HCT116 (cell line): ENCODE measurements around the gene CRIP3. TPM values are rescaled to one million over a fixed set of nuclear protein-coding genes. Genes with fewer than 3 reads are reported as not detected.

Experiments
- ATAC-seq: fragments of 200-7000 bp; cut with Tn5 transposase; 2 replicates; pipeline ENCODE4 v1.9.1; 2020; ENCODE audit warnings: mild to moderate bottlenecking, moderate library complexity
- BruUV-seq: library from RNA; stranded (reverse); fragments of 400-500 nt; replicated peaks from 2 replicates; lab custom pipeline; 2021; lab: Mats Ljungman, UMichigan
- CTCF ChIA-PET: fragments of 300-600 bp; sonication (Branson Sonifier 250); formaldehyde crosslinking; loops from one replicate; lab custom pipeline; 2021; ENCODE audit warnings: antibody characterized with exemption; lab: Charles Lee
- POLR2A ChIA-PET: fragments of 300-600, 350-600 bp; sonication (Branson Sonifier 250); formaldehyde crosslinking; loops from one replicate; lab custom pipeline; 2021; ENCODE audit warnings: antibody characterized with exemption; lab: Charles Lee
- RAD21 ChIA-PET, 2 experiments: fragments of 300-600 bp; sonication (Branson Sonifier 250); formaldehyde crosslinking; loops; one replicate each; lab custom pipeline; 2023; ENCODE audit warnings: low total read pairs in 2 of 2; ENCODE audit not compliant: uncharacterized antibody in 2 of 2, unreplicated experiment in 2 of 2, low non-redundant PET in 1 of 2; lab: Charles Lee
- DNase-seq: peaks from one replicate; pipeline ENCODE4 v3.0.0-alpha.2; 2010; ENCODE audit warnings: low read depth, low spot score
- H2AFZ ChIP-seq: fragments of 200-600 bp; shearing (Covaris generic), sonication (generic); 2 replicates; pipeline ENCODE4 v1.6.1; 2017; ENCODE audit warnings: low read depth, mixed run types, mixed read lengths, antibody characterized with exemption, low read length; ENCODE audit not compliant: poor library complexity, severe bottlenecking
- H3K27ac ChIP-seq: 2 replicates; pipeline ENCODE4 v1.5.1; 2012; ENCODE audit warnings: low read depth, low read length
- H3K27me3 ChIP-seq: fragments of 200-600 bp; sonication (generic); 2 replicates; pipeline ENCODE4 v1.6.1; 2016; ENCODE audit warnings: mixed run types, low read length, mixed read lengths; ENCODE audit not compliant: insufficient read depth
- H3K36me3 ChIP-seq, 2 experiments: fragments of 200-500 bp in 1 of 2; fragments of 200-600 bp in 1 of 2; sonication (Bioruptor generic) in 1 of 2; sonication (generic) in 1 of 2; 2 replicates each; pipeline versions ENCODE4 v1.5.1 to v1.6.1; 2014 to 2016; ENCODE audit warnings: low read length in 2 of 2, inconsistent platforms in 1 of 2, mixed read lengths in 1 of 2, mixed run types in 1 of 2; ENCODE audit not compliant: insufficient read depth in 2 of 2, control insufficient read depth in 1 of 2
- H3K4me1 ChIP-seq, 2 experiments: fragments of 200-600 bp in 1 of 2; sonication (generic) in 1 of 2; 2 replicates each; pipeline versions ENCODE4 v1.5.1 to v1.6.1; 2012 to 2017; ENCODE audit warnings: low read length in 2 of 2, inconsistent platforms in 1 of 2, mild to moderate bottlenecking in 1 of 2, mixed read lengths in 1 of 2, mixed run types in 1 of 2, moderate library complexity in 1 of 2; ENCODE audit not compliant: insufficient read depth in 2 of 2, control insufficient read depth in 1 of 2
- H3K4me2 ChIP-seq: fragments of 200-600 bp; sonication (generic); 2 replicates; pipeline ENCODE4 v1.6.1; 2017; ENCODE audit warnings: mixed run types, low read length, mixed read lengths
- H3K4me3 ChIP-seq, 2 experiments: fragments of 200-600 bp in 1 of 2; sonication (generic) in 1 of 2; replicated peaks in 1 of 2; 2 replicates each; pipeline ENCODE4 v1.5.1; 2011 to 2016; ENCODE audit warnings: low read length in 2 of 2, control low read depth in 1 of 2, low read depth in 1 of 2, mild to moderate bottlenecking in 1 of 2, mixed read lengths in 1 of 2, mixed run types in 1 of 2
- H3K79me2 ChIP-seq: fragments of 200-600 bp; sonication (generic); 2 replicates; pipeline ENCODE4 v1.6.1; 2017; ENCODE audit warnings: mild to moderate bottlenecking, mixed run types, low read length, moderate library complexity, mixed read lengths; ENCODE audit not compliant: insufficient read depth
- H3K9ac ChIP-seq: fragments of 200-600 bp; sonication (generic); 2 replicates; pipeline ENCODE4 v1.6.1; 2016; ENCODE audit warnings: low read length, mixed read lengths
- H3K9me2 ChIP-seq: fragments of 200-600 bp; sonication (generic), shearing (Covaris generic); 2 replicates; pipeline ENCODE4 v1.6.1; 2017; ENCODE audit warnings: mixed run types, mild to moderate bottlenecking, moderate library complexity; ENCODE audit not compliant: insufficient read depth
- H3K9me3 ChIP-seq, 2 experiments: fragments of 200-500 bp in 1 of 2; fragments of 200-600 bp in 1 of 2; sonication (Bioruptor generic) in 1 of 2; sonication (generic) in 1 of 2; 2 replicates each; pipeline ENCODE4 v1.6.1; 2014 to 2017; ENCODE audit warnings: low read length in 2 of 2, mixed read lengths in 2 of 2, inconsistent platforms in 1 of 2, low read depth in 1 of 2, mild to moderate bottlenecking in 1 of 2, mixed run types in 1 of 2, moderate library complexity in 1 of 2; ENCODE audit not compliant: control insufficient read depth in 1 of 2, insufficient read depth in 1 of 2
- H4K20me1 ChIP-seq: fragments of 200-600 bp; sonication (generic), shearing (Covaris generic); 2 replicates; pipeline ENCODE4 v1.6.1; 2017; ENCODE audit warnings: mixed run types, mild to moderate bottlenecking, moderate library complexity; ENCODE audit not compliant: insufficient read depth
- ATF3 ChIP-seq: IDR thresholded peaks from 2 replicates; pipeline ENCODE4 v1.6.1; 2012
- CBX3 ChIP-seq: IDR thresholded peaks from 2 replicates; pipeline ENCODE4 v1.6.1; 2012; ENCODE audit warnings: low read depth
- CEBPB ChIP-seq: IDR thresholded peaks from 2 replicates; pipeline ENCODE4 v1.6.1; 2012; ENCODE audit warnings: low read depth
- CTCF ChIP-seq, 3 experiments: fragments of 200-600 bp in 1 of 3; sonication (generic) in 1 of 3; IDR thresholded peaks in 2 of 3; conservative IDR thresholded peaks in 1 of 3; 2 replicates each; pipeline ENCODE4 v1.5.1; 2012 to 2017; ENCODE audit warnings: low read depth in 2 of 3, low read length in 2 of 3, antibody characterized with exemption in 1 of 3, borderline replicate concordance in 1 of 3, control low read depth in 1 of 3, mild to moderate bottlenecking in 1 of 3, mixed read lengths in 1 of 3, mixed run types in 1 of 3, moderate library complexity in 1 of 3; ENCODE audit not compliant: insufficient read depth in 1 of 3
- EZH2 ChIP-seq: fragments of 200-600 bp; sonication (generic); IDR thresholded peaks from 2 replicates; pipeline ENCODE4 v1.6.1; 2017; ENCODE audit warnings: antibody characterized with exemption, mixed run types
- EZH2phosphoT487 ChIP-seq: fragments of 200-600 bp; IDR thresholded peaks from 2 replicates; pipeline ENCODE4 v1.6.1; 2018; ENCODE audit warnings: antibody characterized with exemption, borderline replicate concordance
- JUND ChIP-seq: IDR thresholded peaks from 2 replicates; pipeline ENCODE4 v1.6.1; 2012
- POLR2A ChIP-seq: IDR thresholded peaks from 2 replicates; pipeline ENCODE4 v1.7.0; 2011; ENCODE audit warnings: borderline replicate concordance; ENCODE audit not compliant: insufficient read depth, insufficient read length; ENCODE audit errors: extremely low read depth
- POLR2AphosphoS5 ChIP-seq: IDR thresholded peaks from 2 replicates; pipeline ENCODE4 v1.6.1; 2011; ENCODE audit warnings: mild to moderate bottlenecking, low read depth, low read length, moderate library complexity
- RAD21 ChIP-seq: IDR thresholded peaks from 2 replicates; pipeline ENCODE4 v1.6.1; 2012; ENCODE audit warnings: low read depth, mild to moderate bottlenecking
- SIN3A ChIP-seq: IDR thresholded peaks from 2 replicates; pipeline ENCODE4 v1.6.1; 2012; ENCODE audit warnings: low read depth
- SP1 ChIP-seq: IDR thresholded peaks from 2 replicates; pipeline ENCODE4 v1.6.1; 2012; ENCODE audit warnings: low read depth
- SRF ChIP-seq: IDR thresholded peaks from 2 replicates; pipeline ENCODE4 v1.6.1; 2012; ENCODE audit warnings: low read depth
- TCF7L2 ChIP-seq: IDR thresholded peaks from 2 replicates; pipeline ENCODE4 v1.7.0; 2011; ENCODE audit warnings: borderline replicate concordance, inconsistent platforms; ENCODE audit not compliant: insufficient read depth, insufficient read length; ENCODE audit errors: extremely low read depth
- YY1 ChIP-seq: IDR thresholded peaks from 2 replicates; pipeline ENCODE4 v1.6.1; 2011; ENCODE audit warnings: low read length, low read depth, moderate library complexity, mild to moderate bottlenecking; ENCODE audit not compliant: insufficient replicate concordance; ENCODE audit errors: extremely low read depth
- ZBTB33 ChIP-seq: IDR thresholded peaks from 2 replicates; pipeline ENCODE4 v1.6.1; 2011; ENCODE audit warnings: mild to moderate bottlenecking, low read length, moderate library complexity; ENCODE audit not compliant: insufficient replicate concordance; ENCODE audit errors: extremely low read depth
- ZNF274 ChIP-seq: fragments of 200-500 bp; sonication (Bioruptor generic); IDR thresholded peaks from 2 replicates; pipeline ENCODE4 v1.6.1; 2014; ENCODE audit warnings: mild to moderate bottlenecking, low read depth, low read length, inconsistent platforms
- intact Hi-C: fragments of 100-400 bp; cut with micrococcal nuclease; formaldehyde crosslinking; loops from 2 replicates; pipeline ENCODE4 v1.10.0; 2022
- total RNA-seq: library from RNA; stranded (reverse); gene quantifications from one replicate; pipeline ENCODE4 v1.2.1, GENCODE V29; 2021; ENCODE audit not compliant: unreplicated experiment
- TF ChIP-seq, protein P1 (sequence below): IDR thresholded peaks from 2 replicates; pipeline ENCODE4 v1.6.1; 2012
- TF ChIP-seq, protein P2 (sequence below): IDR thresholded peaks from 2 replicates; pipeline ENCODE4 v1.6.1; 2012; ENCODE audit warnings: low read depth

Gene CRIP3
- total RNA-seq, 1 experiment from 2014 or later: not detected

- no peaks in the 10 kb centered on the region for H3K9me2 ChIP-seq
- H3K4me2 ChIP-seq: no peak overlapping the region
- no peak overlapping the region for H3K27ac ChIP-seq
- H3K79me2 ChIP-seq: no peaks in the 10 kb centered on the region
- ChIA-PET POLR2A (no interaction called here), RAD21 (interaction anchor here in 1 of 2 experiments (1.1 to 1.3 kb wide), 2 partner anchors 71 to 233 kb away, joined by 3 read pairs; no protein-coding TSS in a partner anchor), CTCF (interaction anchor here (1.0 to 3.8 kb wide), 8 partner anchors 10 to 244 kb away, joined by 3 to 23 read pairs (median 7); partner anchors contain the start of genes DNPH1 and ZNF318)
- no peaks in the 10 kb centered on the region for H3K9me3 ChIP-seq
- ATAC-seq (no peak), DNase-seq (no peak)
- BruUV-seq: no TSS peak
- no peaks in the 10 kb centered on the region for H3K4me1 ChIP-seq
- H3K9ac ChIP-seq: no peak overlapping the region
- H4K20me1 ChIP-seq: no peaks in the 10 kb centered on the region
- no peaks in the 10 kb centered on the region for H3K27me3 ChIP-seq
- no peaks in the 10 kb centered on the region for H3K36me3 ChIP-seq
- TF ChIP-seq SP1 (no peak), ZNF274 (no peak), POLR2AphosphoS5 (no peak), JUND (no peak), YY1 (no peak), EZH2phosphoT487 (no peak), TCF7L2 (no peak), POLR2A (no peak), CEBPB (no peak), ZBTB33 (no peak), EZH2 (no peak), CTCF (IDR thresholded peaks at IDR 0.05 in 2 of 3, conservative IDR thresholded peaks at IDR 0.05 in 1 of 3; ENCODE audit: borderline replicate concordance in 1 of 3, insufficient read depth in 1 of 3, low read depth in 2 of 3, low read length in 2 of 3) (no peak), RAD21 (no peak), ATF3 (no peak), CBX3 (no peak), SIN3A (no peak), SRF (no peak)
- TF ChIP-seq, protein P1, sequence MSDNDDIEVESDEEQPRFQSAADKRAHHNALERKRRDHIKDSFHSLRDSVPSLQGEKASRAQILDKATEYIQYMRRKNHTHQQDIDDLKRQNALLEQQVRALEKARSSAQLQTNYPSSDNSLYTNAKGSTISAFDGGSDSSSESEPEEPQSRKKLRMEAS: no peak
- TF ChIP-seq, protein P2, sequence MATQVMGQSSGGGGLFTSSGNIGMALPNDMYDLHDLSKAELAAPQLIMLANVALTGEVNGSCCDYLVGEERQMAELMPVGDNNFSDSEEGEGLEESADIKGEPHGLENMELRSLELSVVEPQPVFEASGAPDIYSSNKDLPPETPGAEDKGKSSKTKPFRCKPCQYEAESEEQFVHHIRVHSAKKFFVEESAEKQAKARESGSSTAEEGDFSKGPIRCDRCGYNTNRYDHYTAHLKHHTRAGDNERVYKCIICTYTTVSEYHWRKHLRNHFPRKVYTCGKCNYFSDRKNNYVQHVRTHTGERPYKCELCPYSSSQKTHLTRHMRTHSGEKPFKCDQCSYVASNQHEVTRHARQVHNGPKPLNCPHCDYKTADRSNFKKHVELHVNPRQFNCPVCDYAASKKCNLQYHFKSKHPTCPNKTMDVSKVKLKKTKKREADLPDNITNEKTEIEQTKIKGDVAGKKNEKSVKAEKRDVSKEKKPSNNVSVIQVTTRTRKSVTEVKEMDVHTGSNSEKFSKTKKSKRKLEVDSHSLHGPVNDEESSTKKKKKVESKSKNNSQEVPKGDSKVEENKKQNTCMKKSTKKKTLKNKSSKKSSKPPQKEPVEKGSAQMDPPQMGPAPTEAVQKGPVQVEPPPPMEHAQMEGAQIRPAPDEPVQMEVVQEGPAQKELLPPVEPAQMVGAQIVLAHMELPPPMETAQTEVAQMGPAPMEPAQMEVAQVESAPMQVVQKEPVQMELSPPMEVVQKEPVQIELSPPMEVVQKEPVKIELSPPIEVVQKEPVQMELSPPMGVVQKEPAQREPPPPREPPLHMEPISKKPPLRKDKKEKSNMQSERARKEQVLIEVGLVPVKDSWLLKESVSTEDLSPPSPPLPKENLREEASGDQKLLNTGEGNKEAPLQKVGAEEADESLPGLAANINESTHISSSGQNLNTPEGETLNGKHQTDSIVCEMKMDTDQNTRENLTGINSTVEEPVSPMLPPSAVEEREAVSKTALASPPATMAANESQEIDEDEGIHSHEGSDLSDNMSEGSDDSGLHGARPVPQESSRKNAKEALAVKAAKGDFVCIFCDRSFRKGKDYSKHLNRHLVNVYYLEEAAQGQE: no peak
- intact Hi-C loops: loop anchor here (1.0 kb wide), 3 partner anchors 71 to 243 kb away; no protein-coding TSS in a partner anchor
- H3K4me3 ChIP-seq: no peak overlapping the region
- peak overlapping the region; percentile 90 for H2AFZ ChIP-seq
These were observed 45.8 kb downstream of the CRIP3 start for GRCh38 chr6:43262780-43263313.
